Breast epithelium (tissue), 3 donors: ENCODE results near the gene METTL9.
"Not testable (repeated sequence)": the region's sequence is repeated elsewhere in the genome, so short reads cannot be mapped to it uniquely, and the experiment has no call there.

Source experiments
- CTCF ChIP-seq, 3 donors: fragments of 450-650 bp; IDR thresholded peaks; one replicate each; pipeline ENCODE4 v1.5.1; 2016 to 2017; ENCODE audit warnings: antibody characterized with exemption in 3 of 3, mild to moderate bottlenecking in 3 of 3, moderate library complexity in 3 of 3
- POLR2A ChIP-seq: fragments of 450-650 bp; IDR thresholded peaks from one replicate; pipeline ENCODE4 v1.6.1; 2016; ENCODE audit warnings: antibody characterized with exemption, mild to moderate bottlenecking, moderate library complexity

- not testable (repeated sequence) for TF ChIP-seq POLR2A; CTCF (IDR thresholded peaks at IDR 0.05)
Observed at GRCh38 chr16:21576323-21576722, 23.1 kb upstream of the METTL9 start.
